Measurements from ENCODE around the gene TULP4. TPM values are rescaled to one million over a fixed set of nuclear protein-coding genes. Genes with fewer than 3 reads are reported as not detected.

Gene TULP4
- total RNA-seq, 1 experiment from 2014 or later = 64.6 TPM

GRCh38 chr6:158290040-158290439 is 22.2 kb upstream of the TULP4 start:
- Histone ChIP-seq H3K4me2 (ENCODE audit: insufficient read depth, insufficient read length, low read length) (no peak overlapping the region), H2AK5ac (ENCODE audit: insufficient read length, low read length) (no peak overlapping the region), H3K9ac (ENCODE audit: extremely low read depth, insufficient read length, low read length) (no peak overlapping the region), H2BK20ac (ENCODE audit: low read depth, low read length, poor library complexity, severe bottlenecking) (no peak overlapping the region), H3T11ph (ENCODE audit: low read length) (no peak overlapping the region), H3K23me2 (ENCODE audit: insufficient read length, low read depth, low read length, poor library complexity, severe bottlenecking) (no peaks in the 10 kb centered on the region), H3K79me1 (ENCODE audit: insufficient read depth, low read depth, low read length, poor library complexity, severe bottlenecking) (peaks cover 7% of the 10 kb centered on the region), H3K9me3 (ENCODE audit: control insufficient read depth, low read depth, low read length) (no peaks in the 10 kb centered on the region), H4K8ac (replicated peaks; ENCODE audit: insufficient read length, low read depth, low read length) (no peak overlapping the region), H2BK5ac (ENCODE audit: insufficient read length, low read length) (no peak overlapping the region), H4K91ac (ENCODE audit: insufficient read length, low read depth, low read length) (no peak overlapping the region), H3K14ac (ENCODE audit: insufficient read depth, low read length) (no peak overlapping the region), H4K5ac (ENCODE audit: insufficient read length, low read depth, low read length) (no peak overlapping the region), H2BK12ac (ENCODE audit: insufficient read length, low read depth, low read length) (no peak overlapping the region), H3K4ac (ENCODE audit: low read depth, low read length) (no peak overlapping the region), H3K27me3 (ENCODE audit: insufficient read depth, low read length) (no peaks in the 10 kb centered on the region), H3K18ac (ENCODE audit: insufficient read length, low read depth, low read length) (no peak overlapping the region), H2AFZ (ENCODE audit: low read length) (no peak overlapping the region), H3K23ac (ENCODE audit: insufficient read length, low read depth, low read length) (no peak overlapping the region), H4K20me1 (ENCODE audit: control insufficient read depth, insufficient read depth, insufficient read length) (no peaks in the 10 kb centered on the region), H3K56ac (ENCODE audit: insufficient read length, low read depth, low read length) (no peak overlapping the region), H3K4me1 (ENCODE audit: insufficient read depth, low read length) (no peaks in the 10 kb centered on the region), H3K27ac (ENCODE audit: insufficient read length, low read depth, low read length) (no peak overlapping the region), H2BK120ac (ENCODE audit: low read depth, low read length, poor library complexity, severe bottlenecking) (no peak overlapping the region), H2BK15ac (ENCODE audit: low read depth, low read length) (no peak overlapping the region), H3K79me2 (ENCODE audit: insufficient read depth, low read length) (no peaks in the 10 kb centered on the region; the same call in 1 of the 2 replicates)
- WGBS (ENCODE audit: extremely low coverage, insufficient read length, low lambda C conversion rate) = no CpG with 5 or more reads among the region's 3 CpGs
- no peak for DNase-seq
- no peak for TF ChIP-seq CTCF (conservative IDR thresholded peaks at IDR 0.05)
- Mint-ChIP-seq H3K4me3 (no peak overlapping the region), H3K9me3 (peaks cover 5 to 6% of the 10 kb centered on the region in 2 experiments; a peak in 3 of 5 replicates), H3K36me3 (ENCODE audit: insufficient read depth in 1 of 3, low read depth in 3 of 3) (peaks cover 8 to 16% (median 13%) of the 10 kb centered on the region in 3 experiments), H3K4me1 (peaks cover 10% of the 10 kb centered on the region in 2 experiments), H3K27ac (no peak overlapping the region), H3K27me3 (ENCODE audit: low read depth) (no peaks in the 10 kb centered on the region)

All from H9 (cell line).